ENCODE measurements around the gene XRCC4. TPM values are rescaled to one million over a fixed set of nuclear protein-coding genes. Genes with fewer than 3 reads are reported as not detected.

Gene XRCC4
- total RNA-seq, 1 donor from 2014 or later: 8.2 TPM

DNA sequence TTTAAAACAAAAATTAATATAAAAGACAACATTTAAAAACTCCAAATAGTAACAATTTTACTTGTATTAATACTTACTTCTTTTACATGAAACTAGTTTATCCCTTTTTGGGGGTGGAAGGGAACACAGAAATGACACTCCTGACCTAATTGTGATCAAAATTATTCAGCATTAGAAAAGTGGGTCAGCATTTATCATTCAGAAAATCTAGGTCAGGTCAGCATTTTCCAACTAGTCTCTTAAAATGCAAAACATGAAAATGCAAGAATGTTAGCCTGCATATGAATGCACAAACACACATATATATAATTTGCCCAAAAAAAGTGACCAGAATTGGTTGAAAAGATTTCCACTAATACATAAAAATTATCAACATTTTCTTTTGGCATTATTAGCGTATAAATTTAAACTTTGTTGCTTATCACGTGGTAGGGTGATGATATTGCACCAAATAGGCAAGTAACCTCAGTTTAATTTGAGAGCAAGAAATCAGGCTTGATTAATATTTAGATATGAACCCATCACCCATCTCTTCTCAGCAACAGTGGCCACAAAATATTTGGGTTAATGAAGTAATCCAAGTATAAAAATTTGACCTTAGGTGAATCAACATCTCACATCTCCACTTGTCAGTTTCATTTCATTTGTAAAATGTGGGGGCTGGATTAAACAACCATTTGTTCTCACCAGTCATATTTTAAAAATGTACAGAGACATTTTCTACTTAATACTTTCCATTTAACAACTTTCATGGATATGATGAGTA lies 5.9 kb upstream of the XRCC4 start:
- no peak for TF ChIP-seq CTCF (conservative IDR thresholded peaks at IDR 0.05)
- H3K4me3 Mint-ChIP-seq: peak overlapping the region; percentile 62
- peaks cover 37% of the 10 kb centered on the region for H3K4me1 Mint-ChIP-seq
- DNase-seq (ENCODE audit: low read depth, low spot score): no peak
- peaks cover 6% of the 10 kb centered on the region for H3K36me3 Mint-ChIP-seq (ENCODE audit: low read depth)
- H3K9me3 Mint-ChIP-seq: no peaks in the 10 kb centered on the region
- no peak overlapping the region for H3K27ac Mint-ChIP-seq (ENCODE audit: unreplicated experiment)
- H3K27me3 Mint-ChIP-seq (ENCODE audit: low read depth): no peaks in the 10 kb centered on the region

DNA sequence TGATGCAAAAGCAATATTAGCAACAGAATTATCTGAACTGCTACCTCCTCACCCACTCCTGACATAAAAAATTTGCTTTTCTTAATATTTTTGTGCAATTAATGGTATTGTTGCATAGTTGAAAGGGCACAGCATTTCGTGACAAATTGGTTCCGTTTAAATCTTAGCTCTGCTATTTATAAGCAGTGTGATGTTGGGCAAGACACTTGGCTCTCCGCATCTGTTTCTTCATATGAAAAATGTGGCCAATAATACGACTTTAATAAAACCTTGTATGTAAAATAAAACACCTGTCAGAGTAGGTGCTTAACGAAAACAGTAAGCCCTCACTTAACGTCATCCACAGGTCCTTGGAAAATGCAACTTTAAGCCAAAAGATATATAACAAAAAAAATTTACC lies 4.4 kb upstream of the XRCC4 start:
- H3K27me3 Mint-ChIP-seq (ENCODE audit: low read depth): no peaks in the 10 kb centered on the region
- H3K4me1 Mint-ChIP-seq: peaks cover 40% of the 10 kb centered on the region
- H3K4me3 Mint-ChIP-seq: peak overlapping the region; percentile 40
- peaks cover 6% of the 10 kb centered on the region for H3K36me3 Mint-ChIP-seq (ENCODE audit: low read depth)
- TF ChIP-seq CTCF (conservative IDR thresholded peaks at IDR 0.05): no peak
- no peaks in the 10 kb centered on the region for H3K9me3 Mint-ChIP-seq
- H3K27ac Mint-ChIP-seq (ENCODE audit: unreplicated experiment): no peak overlapping the region
- DNase-seq (ENCODE audit: low read depth, low spot score): no peak

- no peak for DNase-seq (ENCODE audit: low read depth, low spot score)
- peaks cover 6% of the 10 kb centered on the region for H3K36me3 Mint-ChIP-seq (ENCODE audit: low read depth)
- H3K27me3 Mint-ChIP-seq (ENCODE audit: low read depth): no peaks in the 10 kb centered on the region
- peak overlapping the region; percentile 98 for H3K27ac Mint-ChIP-seq (ENCODE audit: unreplicated experiment)
- H3K4me1 Mint-ChIP-seq: peaks cover 33% of the 10 kb centered on the region
- H3K4me3 Mint-ChIP-seq: peak overlapping the region; percentile 99
- no peak for TF ChIP-seq CTCF (conservative IDR thresholded peaks at IDR 0.05)
- H3K9me3 Mint-ChIP-seq: no peaks in the 10 kb centered on the region
These were observed 415 bp downstream of the XRCC4 start for GRCh38 chr5:83077662-83078261.

- H3K9me3 Mint-ChIP-seq: no peaks in the 10 kb centered on the region
- H3K4me3 Mint-ChIP-seq: peak overlapping the region; percentile 42
- no peak overlapping the region for H3K27ac Mint-ChIP-seq (ENCODE audit: unreplicated experiment)
- H3K36me3 Mint-ChIP-seq (ENCODE audit: low read depth): no peaks in the 10 kb centered on the region
- no peak for TF ChIP-seq CTCF (conservative IDR thresholded peaks at IDR 0.05)
- H3K27me3 Mint-ChIP-seq (ENCODE audit: low read depth): no peaks in the 10 kb centered on the region
- no peak for DNase-seq (ENCODE audit: low read depth, low spot score)
- peaks cover 9% of the 10 kb centered on the region for H3K4me1 Mint-ChIP-seq
These were observed 5.4 kb downstream of the XRCC4 start for GRCh38 chr5:83082750-83083149.

- no peaks in the 10 kb centered on the region for H3K9me3 Mint-ChIP-seq
- H3K27ac Mint-ChIP-seq (ENCODE audit: unreplicated experiment): no peak overlapping the region
- H3K4me3 Mint-ChIP-seq: no peak overlapping the region
- no peaks in the 10 kb centered on the region for H3K4me1 Mint-ChIP-seq
- TF ChIP-seq CTCF (conservative IDR thresholded peaks at IDR 0.05): no peak
- DNase-seq (ENCODE audit: low read depth, low spot score): no peak
- H3K36me3 Mint-ChIP-seq (ENCODE audit: low read depth): no peaks in the 10 kb centered on the region
- H3K27me3 Mint-ChIP-seq (ENCODE audit: low read depth): no peaks in the 10 kb centered on the region
These were observed 7.0 kb downstream of the XRCC4 start for GRCh38 chr5:83084336-83084735.

Measured in neural crest cell (in vitro differentiated cells).